HG03342 (cell line): ENCODE data around the gene KIF14.
A peak's percentile ranks its signal among the peaks of the same experiment; 100 is the strongest.
"Not testable (repeated sequence)": the region's sequence is repeated elsewhere in the genome, so short reads cannot be mapped to it uniquely, and the experiment has no call there.

ENCODE experiments used
- ATAC-seq: cut with Tn5 transposase; IDR thresholded peaks from one replicate; pipeline ENCODE4 v1.9.1; 2021; ENCODE audit warnings: mild to moderate bottlenecking, moderate library complexity; ENCODE audit not compliant: unreplicated experiment

The KIF14 gene

GRCh38 chr1:200634261-200635122, 13.9 kb upstream of the KIF14 start:
- no peak for ATAC-seq

- no peak for ATAC-seq
Observed at GRCh38 chr1:200631375-200631774, 10.8 kb upstream of the KIF14 start.

- not testable (repeated sequence) for ATAC-seq
Observed at GRCh38 chr1:200630515-200630899, 10.0 kb upstream of the KIF14 start.

- no peak for ATAC-seq
Observed at GRCh38 chr1:200629876-200630514, 9.4 kb upstream of the KIF14 start.

- peak; percentile 79 for ATAC-seq
Observed at GRCh38 chr1:200628223-200628881, 7.8 kb upstream of the KIF14 start.

- no peak for ATAC-seq
Observed at GRCh38 chr1:200627575-200628222, 7.1 kb upstream of the KIF14 start.

GRCh38 chr1:200626853-200627534, 6.4 kb upstream of the KIF14 start:
- no peak for ATAC-seq

GRCh38 chr1:200625381-200625824, 4.9 kb upstream of the KIF14 start:
- ATAC-seq, result no peak

- no peak for ATAC-seq
Observed at GRCh38 chr1:200624679-200625335, 4.3 kb upstream of the KIF14 start.

DNA sequence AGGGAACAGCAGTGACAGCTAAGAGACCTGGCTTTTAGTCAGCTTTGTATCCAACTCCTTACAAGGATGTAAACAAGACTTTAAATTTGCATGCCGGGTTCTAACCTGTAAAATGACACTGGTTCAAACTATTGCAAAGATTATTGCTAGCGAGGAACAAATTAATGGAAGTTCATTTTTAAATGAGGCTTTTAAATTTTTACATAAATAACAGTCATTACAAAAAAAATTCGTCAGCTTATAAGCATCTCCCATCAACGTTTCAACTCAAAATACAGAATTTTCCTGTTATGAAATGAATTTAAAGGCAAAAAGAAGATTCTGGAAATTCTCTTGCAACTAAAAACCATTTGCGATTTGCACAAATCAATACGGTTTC, 668 bp downstream of the KIF14 start:
- ATAC-seq, result no peak

GRCh38 chr1:200610846-200611245, 9.7 kb downstream of the KIF14 start:
- ATAC-seq, result no peak

DNA sequence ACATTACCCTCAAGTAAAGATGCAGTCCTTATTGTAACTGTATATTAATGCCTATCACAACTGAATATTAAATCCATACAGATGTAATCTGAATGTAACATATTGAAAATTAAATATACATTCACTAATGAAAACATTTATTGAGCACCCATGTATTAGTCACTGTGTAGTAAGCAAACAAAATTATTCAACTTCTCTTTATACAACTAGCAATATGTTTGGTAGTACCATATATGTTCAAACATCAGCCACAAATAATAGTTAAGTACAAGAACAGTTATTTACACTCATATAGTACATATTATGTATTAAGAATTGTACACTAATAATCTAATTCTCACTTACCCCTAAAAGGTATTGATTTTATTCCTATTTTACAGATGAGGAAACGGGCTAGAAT, 17.9 kb downstream of the KIF14 start:
- ATAC-seq, result no peak

- ATAC-seq, result no peak
Observed at GRCh38 chr1:200590001-200590400, 30.6 kb downstream of the KIF14 start.

GRCh38 chr1:200588698-200589097, 31.9 kb downstream of the KIF14 start:
- ATAC-seq, result peak; percentile 72

DNA sequence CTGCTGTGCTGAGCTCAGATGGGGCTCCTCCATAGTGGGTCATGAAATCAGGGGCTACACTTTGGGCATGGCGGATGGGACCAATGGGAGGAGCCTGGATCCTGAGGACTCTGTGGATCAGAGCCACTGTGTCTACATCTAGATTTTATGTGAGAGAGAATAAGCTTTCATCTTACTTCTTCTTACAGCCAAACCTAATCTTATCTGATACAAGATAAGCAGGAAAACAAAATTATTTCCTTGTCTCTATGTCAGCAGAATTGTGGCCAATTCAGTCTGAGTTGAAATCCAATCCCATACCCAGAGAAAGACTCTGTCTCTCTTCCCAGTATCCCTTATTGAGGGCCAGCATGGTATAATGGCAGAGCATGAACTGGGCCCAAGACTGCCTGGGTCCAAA, 56.2 kb downstream of the KIF14 start:
- ATAC-seq, result no peak

DNA sequence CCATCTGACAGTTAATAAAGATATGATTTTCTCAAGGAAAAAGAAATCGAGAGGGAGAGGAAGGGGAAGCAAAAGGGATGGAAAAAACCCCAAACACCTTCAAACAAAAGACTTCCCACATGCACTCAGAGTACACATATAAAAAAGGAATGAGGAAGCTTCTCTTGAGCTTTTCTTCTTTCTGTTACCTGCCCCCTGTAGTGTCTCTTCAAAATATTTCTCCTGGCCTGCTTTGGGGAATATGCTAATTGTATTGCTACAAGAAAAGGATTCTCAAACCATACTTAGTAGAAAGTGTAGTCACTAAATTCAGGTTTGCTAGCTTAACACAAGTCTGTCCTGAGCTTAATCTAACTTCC, 58.7 kb downstream of the KIF14 start:
- no peak for ATAC-seq

DNA sequence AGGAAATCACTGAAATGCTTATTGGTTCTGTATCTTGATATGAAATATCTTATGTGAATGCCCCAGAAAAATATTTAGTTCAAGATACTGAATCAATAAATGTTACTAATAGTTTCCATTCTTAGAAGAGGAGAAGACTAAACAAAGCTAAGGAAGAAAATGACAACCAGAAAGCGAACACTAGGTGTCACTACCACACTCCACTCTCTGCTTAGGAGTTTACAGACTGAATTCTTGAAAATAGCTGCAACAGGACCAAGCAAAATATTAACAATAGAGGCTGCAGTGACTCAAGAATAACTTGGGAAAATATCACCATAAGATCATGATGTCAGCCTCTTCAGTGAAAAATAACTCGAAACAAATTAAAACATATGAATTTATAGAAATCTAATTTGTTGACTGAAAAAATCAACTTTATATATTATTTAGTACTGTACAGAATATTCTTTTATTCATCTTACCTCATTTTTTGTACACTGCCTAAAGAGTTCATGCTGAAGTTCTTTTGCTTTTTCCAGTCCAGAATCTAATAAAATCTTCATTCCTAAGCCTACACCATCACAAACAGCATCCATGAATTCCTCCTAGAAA, 61.6 kb downstream of the KIF14 start:
- peak; percentile 47 for ATAC-seq

DNA sequence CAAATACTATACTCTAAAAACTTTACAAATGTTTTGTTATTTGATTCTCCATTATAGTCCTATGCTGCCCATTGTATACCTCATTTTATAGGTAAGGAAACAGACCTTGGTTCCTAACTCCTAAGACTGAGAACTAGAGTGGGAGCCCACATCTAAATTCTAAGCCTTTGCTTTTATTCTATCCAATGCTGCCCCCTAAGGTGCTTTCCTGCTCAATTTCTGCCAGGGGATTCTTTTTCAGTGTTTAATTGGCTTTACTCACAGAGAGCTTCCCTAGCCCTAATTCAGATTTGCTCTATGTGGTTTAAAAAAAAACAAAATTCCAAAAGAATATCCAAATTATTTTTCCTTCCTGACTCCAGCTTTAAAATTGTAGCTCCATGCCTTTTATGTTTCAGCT, 64.5 kb downstream of the KIF14 start:
- no peak for ATAC-seq

GRCh38 chr1:200552737-200553136, 67.8 kb downstream of the KIF14 start:
- not testable (repeated sequence) for ATAC-seq

GRCh38 chr1:200550367-200550766, 70.2 kb downstream of the KIF14 start:
- ATAC-seq, result no peak
